Measurements from ENCODE around the gene IL10RA.

- TF ChIP-seq CTCF (conservative IDR thresholded peaks at IDR 0.05; ENCODE audit: low read depth, low read length), result no peak
- no peak for TF ChIP-seq EZH2phosphoT487 (IDR thresholded peaks at IDR 0.05; ENCODE audit: borderline replicate concordance, low read length)
- TF ChIP-seq EZH2 (IDR thresholded peaks at IDR 0.05; ENCODE audit: low read length, unreplicated experiment), result no peak
Observed at GRCh38 chr11:117973503-117973860, 12.7 kb upstream of the IL10RA start.
